Psoas muscle (tissue), 8 donors: Measurements from ENCODE around the gene RTL5. TPM values are rescaled to one million over a fixed set of nuclear protein-coding genes. Genes with fewer than 3 reads are reported as not detected.

Experiments
- ATAC-seq, 4 donors: fragments of 200-7000 bp; cut with Tn5 transposase; one replicate each; pipeline ENCODE4 v1.9.1; 2020; ENCODE audit warnings: moderate library complexity in 3 of 4, mild to moderate bottlenecking in 2 of 4
- DNase-seq, 2 donors: peaks; one replicate each; pipeline ENCODE4 v3.0.0-alpha.2; 2020
- H3K27ac ChIP-seq: fragments of 200-600 bp; one replicate; pipeline ENCODE4 v1.8.0; 2022
- H3K27me3 ChIP-seq, 3 donors: fragments of 200-600 bp in 1 of 3; one replicate each; pipeline versions ENCODE4 v1.6.1 to v1.8.0; 2013 to 2022; ENCODE audit warnings: low read length in 2 of 3, mild to moderate bottlenecking in 2 of 3, moderate library complexity in 1 of 3; ENCODE audit not compliant: insufficient read depth in 3 of 3
- H3K36me3 ChIP-seq, 2 donors: fragments of 200-600 bp in 1 of 2; one replicate each; pipeline versions ENCODE4 v1.6.1 to v1.8.0; 2013 to 2022; ENCODE audit warnings: low read depth in 1 of 2, mild to moderate bottlenecking in 1 of 2, moderate library complexity in 1 of 2; ENCODE audit not compliant: insufficient read depth in 1 of 2
- H3K4me1 ChIP-seq: fragments of 200-600 bp; one replicate; pipeline ENCODE4 v1.8.0; 2022
- H3K4me3 ChIP-seq: fragments of 200-600 bp; one replicate; pipeline ENCODE4 v1.8.0; 2022; ENCODE audit warnings: mild to moderate bottlenecking
- H3K9me3 ChIP-seq: fragments of 200-600 bp; one replicate; pipeline ENCODE4 v1.8.0; 2022
- WGBS, 3 donors: extraction: QIAGEN DNeasy Blood & Tissue Kit; methylation state at CpG; one replicate each; pipeline versions ENCODE4 v1.1.6 to v1.1.7; 2013; 5-methylcytosine and 5-hydroxymethylcytosine counted together
- intact Hi-C, 2 donors: fragments of 100-400 bp; cut with DNase I; formaldehyde crosslinking; loops; one replicate each; pipeline versions ENCODE4 v1.11.0 to v1.14.2; 2022
- polyA plus RNA-seq, 3 donors: library from polyadenylated mRNA; stranded (reverse); fragments of 200-250 nt; gene quantifications; one replicate each; pipeline ENCODE4 v1.2.3, GENCODE V29; 2013
- total RNA-seq, 4 donors: library from RNA; stranded (reverse); fragmentation: NEBNext Ultra II Directional in 2 of 4; extraction: Animal tissue kit (Norgen Biotek cat#: 25700) in 2 of 4; gene quantifications; one replicate each; pipeline versions ENCODE4 v1.2.1 to v1.2.4, GENCODE V29; 2021 to 2023
- TF ChIP-seq, protein P1 (sequence below): fragments of 200-600 bp; IDR thresholded peaks from one replicate; pipeline ENCODE4 v1.8.0; 2022; ENCODE audit warnings: antibody characterized with exemption
- donor health status: healthy with polysubstance abuse.
- donor health status: DM: no; HTN: no; CAD: no; lungs with moderate emphysema.
- donor health status: Bipolar disorder and iron deficiency.
- donor health status: healthy.
- donor health status: DM: yes; HTN: yes; CAD: no.
- donor health status: DM: no; HTN: no; CAD: no.
- donor health status: DM: no; HTN: no; CAD: no.
- donor health status: DM: yes; HTN: yes; CAD: no.

The RTL5 gene
- total and polyA plus RNA-seq, 7 donors = 0.37 to 2.2 (median 0.91) TPM

DNA sequence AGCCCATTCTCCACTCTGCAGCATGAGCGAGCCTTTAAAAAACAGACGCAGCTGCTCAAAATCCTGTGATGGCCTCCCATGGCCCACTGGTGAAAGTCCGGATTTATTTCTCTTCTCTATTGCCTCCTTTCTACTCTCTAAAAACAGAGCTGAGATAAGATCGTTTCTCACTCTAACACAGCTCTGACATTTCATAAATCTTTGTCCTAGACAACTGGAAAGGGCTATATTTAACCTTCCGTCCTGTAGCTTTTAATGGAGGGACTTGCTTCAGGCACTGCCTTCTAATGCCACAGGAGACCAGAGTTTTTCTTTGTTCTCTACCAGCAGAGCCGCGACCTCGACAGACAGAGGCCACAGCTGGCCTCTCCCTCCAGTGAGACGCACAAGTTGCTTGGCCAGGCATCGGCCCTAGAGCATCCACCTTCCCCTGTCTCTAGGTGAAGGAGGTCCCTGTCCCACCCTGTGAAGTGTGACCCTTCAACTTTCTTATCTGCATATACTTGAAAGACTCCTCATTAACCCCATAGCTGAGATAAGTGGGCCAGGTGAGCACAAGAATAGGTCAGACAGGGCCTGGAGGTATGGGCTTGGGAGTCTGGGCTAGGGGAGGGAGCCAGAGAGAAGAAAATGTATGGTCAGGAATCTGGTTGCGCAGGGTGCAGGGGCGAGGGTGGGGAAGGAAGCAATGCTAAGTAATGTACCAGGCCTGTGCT lies 50.0 kb downstream of the RTL5 start:
- 39 to 62% (median 46%) methylated on average over 11 to 12 of the region's 12 CpGs for WGBS, 3 donors
- Histone ChIP-seq H3K27ac (no peak overlapping the region), H3K4me3 (peak overlapping the region; percentile 24), H3K27me3 (peaks cover 0 to 31% (median 0%) of the 10 kb centered on the region in 3 donors), H3K36me3 (no peaks in the 10 kb centered on the region), H3K9me3 (no peaks in the 10 kb centered on the region), H3K4me1 (no peaks in the 10 kb centered on the region)
- TF ChIP-seq, protein P1, sequence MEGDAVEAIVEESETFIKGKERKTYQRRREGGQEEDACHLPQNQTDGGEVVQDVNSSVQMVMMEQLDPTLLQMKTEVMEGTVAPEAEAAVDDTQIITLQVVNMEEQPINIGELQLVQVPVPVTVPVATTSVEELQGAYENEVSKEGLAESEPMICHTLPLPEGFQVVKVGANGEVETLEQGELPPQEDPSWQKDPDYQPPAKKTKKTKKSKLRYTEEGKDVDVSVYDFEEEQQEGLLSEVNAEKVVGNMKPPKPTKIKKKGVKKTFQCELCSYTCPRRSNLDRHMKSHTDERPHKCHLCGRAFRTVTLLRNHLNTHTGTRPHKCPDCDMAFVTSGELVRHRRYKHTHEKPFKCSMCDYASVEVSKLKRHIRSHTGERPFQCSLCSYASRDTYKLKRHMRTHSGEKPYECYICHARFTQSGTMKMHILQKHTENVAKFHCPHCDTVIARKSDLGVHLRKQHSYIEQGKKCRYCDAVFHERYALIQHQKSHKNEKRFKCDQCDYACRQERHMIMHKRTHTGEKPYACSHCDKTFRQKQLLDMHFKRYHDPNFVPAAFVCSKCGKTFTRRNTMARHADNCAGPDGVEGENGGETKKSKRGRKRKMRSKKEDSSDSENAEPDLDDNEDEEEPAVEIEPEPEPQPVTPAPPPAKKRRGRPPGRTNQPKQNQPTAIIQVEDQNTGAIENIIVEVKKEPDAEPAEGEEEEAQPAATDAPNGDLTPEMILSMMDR = no peak
- DNase-seq (no peak), ATAC-seq (peak in 2 of 4 donors; percentile 45 to 50)
- intact Hi-C loops = no loop called here

DNA sequence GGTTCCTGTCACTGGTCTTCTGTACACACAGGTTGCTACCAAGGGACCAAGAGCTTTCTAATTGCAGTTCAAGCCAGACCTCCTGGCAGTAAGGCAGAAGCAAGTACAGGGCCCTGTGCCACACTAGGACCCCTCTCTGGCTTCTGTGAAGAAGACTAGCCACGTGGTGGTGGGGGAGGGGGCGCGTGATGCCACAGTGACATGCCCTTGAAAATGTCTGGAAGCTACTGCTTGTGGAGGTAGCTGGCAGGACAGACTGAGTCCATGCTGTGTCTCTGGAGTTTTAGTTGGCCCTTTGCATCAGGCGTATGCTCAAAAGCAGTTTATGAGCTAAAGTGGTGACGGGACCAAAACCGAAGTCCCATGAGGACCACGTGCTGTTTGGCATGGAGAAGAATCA lies 50.9 kb downstream of the RTL5 start:
- TF ChIP-seq, protein P1 = no peak
- Histone ChIP-seq H3K9me3 (no peaks in the 10 kb centered on the region), H3K4me1 (no peaks in the 10 kb centered on the region), H3K27me3 (peaks cover 0 to 26% (median 0%) of the 10 kb centered on the region in 3 donors), H3K36me3 (no peaks in the 10 kb centered on the region), H3K4me3 (peak overlapping the region; percentile 43), H3K27ac (no peak overlapping the region)
- DNase-seq = no peak
- intact Hi-C loops = no loop called here
- 70 to 75% (median 74%) methylated on average over 7 of the region's 7 CpGs for WGBS, 3 donors
- no peak for ATAC-seq

DNA sequence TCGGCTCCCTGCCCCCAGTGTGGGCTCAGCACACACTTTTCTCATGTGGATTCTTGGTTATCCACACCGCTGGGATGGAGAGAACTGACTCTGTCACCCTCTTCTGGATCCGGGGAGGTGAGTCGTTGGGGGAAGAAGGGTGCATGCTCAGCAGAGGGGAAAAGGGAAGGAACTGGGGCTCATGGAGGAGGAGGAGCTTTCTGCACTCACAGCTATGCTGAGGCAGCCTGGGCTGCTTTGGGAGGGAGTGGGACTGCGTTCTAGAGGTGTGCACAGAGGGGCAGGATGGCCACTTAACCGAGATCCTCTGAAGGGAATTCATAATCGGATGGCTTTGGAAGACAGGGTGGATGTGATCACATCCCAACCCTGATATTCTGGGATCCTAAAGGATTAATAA lies 51.6 kb downstream of the RTL5 start:
- Histone ChIP-seq H3K4me3 (peak overlapping the region; percentile 43), H3K27ac (peak overlapping the region; percentile 41), H3K4me1 (no peaks in the 10 kb centered on the region), H3K27me3 (peaks cover 0 to 21% (median 0%) of the 10 kb centered on the region in 3 donors), H3K9me3 (no peaks in the 10 kb centered on the region), H3K36me3 (no peaks in the 10 kb centered on the region)
- intact Hi-C loops = no loop called here
- ATAC-seq = no peak
- TF ChIP-seq, protein P1 = no peak
- no peak for DNase-seq
- 74 to 82% (median 74%) methylated on average over 7 of the region's 7 CpGs for WGBS, 3 donors

DNA sequence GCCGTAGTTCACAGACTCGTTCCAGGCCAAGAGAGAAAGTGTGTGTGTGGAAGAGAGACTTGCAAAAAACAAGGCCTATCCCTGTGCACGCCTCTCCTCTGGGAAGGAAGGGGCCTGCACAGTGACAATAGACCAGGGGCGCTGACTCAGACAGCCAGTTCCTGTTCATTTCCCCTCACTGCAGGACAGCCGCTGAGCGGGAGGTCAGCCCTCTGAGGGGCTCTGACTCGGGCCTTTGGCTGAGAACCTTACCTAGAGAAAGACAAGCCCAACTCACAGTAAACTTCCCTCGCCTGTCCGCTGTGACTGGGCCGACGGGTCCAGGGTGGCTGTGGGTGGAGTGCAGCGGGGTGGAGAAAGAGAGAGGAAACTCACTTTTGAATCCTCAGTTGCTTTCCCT lies 52.1 kb downstream of the RTL5 start:
- Histone ChIP-seq H3K27me3 (peaks cover 0 to 21% (median 0%) of the 10 kb centered on the region in 3 donors), H3K4me3 (peak overlapping the region; percentile 43), H3K27ac (peak overlapping the region; percentile 41), H3K36me3 (no peaks in the 10 kb centered on the region), H3K9me3 (no peaks in the 10 kb centered on the region), H3K4me1 (no peaks in the 10 kb centered on the region)
- WGBS, 3 donors = 55 to 73% (median 63%) methylated on average over 11 to 12 of the region's 12 CpGs
- TF ChIP-seq, protein P1 = no peak
- intact Hi-C loops = no loop called here
- ATAC-seq = peak in 3 of 4 donors; percentile 28 to 46 (median 41)
- peak in 1 of 2 donors; percentile 31 for DNase-seq
